C4-2B (cell line): Measurements from ENCODE around the gene NDUFB3.
"Not testable (repeated sequence)": the region's sequence is repeated elsewhere in the genome, so short reads cannot be mapped to it uniquely, and the experiment has no call there.

Source experiments
- H3K27ac ChIP-seq: fragments of 450-650 bp; 2 replicates; pipeline ENCODE4 v1.5.1; 2017
- CTCF ChIP-seq: fragments of 450-650 bp; conservative IDR thresholded peaks from 2 replicates; pipeline ENCODE4 v1.5.1; 2017; ENCODE audit warnings: mild to moderate bottlenecking
- ZFX ChIP-seq: fragments of 450-650 bp; IDR thresholded peaks from 2 replicates; pipeline ENCODE4 v1.6.1; 2017

Gene NDUFB3

GRCh38 chr2:201057087-201057521 lies 14.7 kb upstream of the NDUFB3 start:
- H3K27ac ChIP-seq, result no peak overlapping the region

GRCh38 chr2:201057715-201058248 lies 14.0 kb upstream of the NDUFB3 start:
- no peak overlapping the region for H3K27ac ChIP-seq
- TF ChIP-seq CTCF (no peak), ZFX (no peak)

More at GRCh38 chr2:201057087-201057521, 14.7 kb upstream of the NDUFB3 start:
- no peak for TF ChIP-seq ZFX
- no peak for TF ChIP-seq CTCF

- TF ChIP-seq CTCF (no peak), ZFX (no peak)
- no peak overlapping the region for H3K27ac ChIP-seq
Measured at GRCh38 chr2:201058914-201059313, 12.9 kb upstream of the NDUFB3 start.

- TF ChIP-seq ZFX, result no peak
- no peak for TF ChIP-seq CTCF
- no peak overlapping the region for H3K27ac ChIP-seq
Measured at GRCh38 chr2:201059961-201060755, 11.6 kb upstream of the NDUFB3 start.

GRCh38 chr2:201063516-201063915 lies 8.3 kb upstream of the NDUFB3 start:
- H3K27ac ChIP-seq, result not testable (repeated sequence)

- no peak overlapping the region for H3K27ac ChIP-seq
- TF ChIP-seq ZFX (no peak), CTCF (no peak)
Measured at GRCh38 chr2:201064797-201065329, 6.9 kb upstream of the NDUFB3 start.

- TF ChIP-seq CTCF (no peak), ZFX (no peak)
- H3K27ac ChIP-seq, result peak overlapping the region; percentile 88
Measured at GRCh38 chr2:201070948-201071478, 788 bp upstream of the NDUFB3 start.
